IPS-18a (cell line): Measurements from ENCODE around the gene CCR5AS.
"Not testable (repeated sequence)": the region's sequence is repeated elsewhere in the genome, so short reads cannot be mapped to it uniquely, and the experiment has no call there.

Experiments
- H3K27ac ChIP-seq: one replicate; pipeline ENCODE4 v1.5.1; 2013; ENCODE audit warnings: low read length
- H3K27me3 ChIP-seq: one replicate; pipeline ENCODE4 v1.6.1; 2013; ENCODE audit warnings: mild to moderate bottlenecking, low read length; ENCODE audit not compliant: control insufficient read depth, insufficient read depth
- H3K36me3 ChIP-seq: one replicate; pipeline ENCODE4 v1.6.1; 2013; ENCODE audit warnings: low read depth, low read length; ENCODE audit not compliant: control insufficient read depth
- H3K4me1 ChIP-seq: one replicate; pipeline ENCODE4 v1.6.1; 2013; ENCODE audit warnings: low read depth, low read length; ENCODE audit not compliant: control insufficient read depth
- H3K4me3 ChIP-seq: one replicate; pipeline ENCODE4 v1.5.1; 2013; ENCODE audit warnings: low read length
- H3K9ac ChIP-seq: one replicate; pipeline ENCODE4 v1.6.1; 2013; ENCODE audit warnings: mild to moderate bottlenecking, low read length, moderate library complexity
- H3K9me3 ChIP-seq: one replicate; pipeline ENCODE4 v1.6.1; 2013; ENCODE audit warnings: low read depth, low read length; ENCODE audit not compliant: control insufficient read depth

CCR5AS gene

GRCh38 chr3:46348823-46349482 is 57.9 kb downstream of the CCR5AS start:
- Histone ChIP-seq H3K27ac (no peak overlapping the region), H3K9me3 (peaks cover 3% of the 10 kb centered on the region), H3K4me3 (no peak overlapping the region), H3K36me3 (no peaks in the 10 kb centered on the region), H3K27me3 (no peaks in the 10 kb centered on the region), H3K9ac (no peak overlapping the region), H3K4me1 (no peaks in the 10 kb centered on the region)

DNA sequence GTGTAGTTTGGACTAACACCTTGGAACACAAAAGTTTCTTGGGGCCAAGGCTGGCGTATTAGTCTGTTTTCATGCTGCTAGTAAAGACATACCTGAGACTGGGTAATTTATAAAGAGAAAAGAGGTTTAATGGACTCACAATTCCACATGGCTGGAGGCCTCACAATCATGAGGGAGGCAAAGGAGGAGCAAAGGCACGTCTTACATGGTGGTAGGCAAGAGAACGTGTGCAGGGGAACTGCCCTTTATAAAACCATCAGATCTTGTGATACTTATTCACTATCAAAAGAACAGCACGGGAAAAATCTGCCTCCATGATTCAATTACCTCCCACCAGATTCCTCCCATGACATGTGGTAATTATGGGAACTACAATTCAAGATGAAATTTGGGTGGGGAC is 62.4 kb downstream of the CCR5AS start:
- Histone ChIP-seq H3K9me3 (peaks cover 8% of the 10 kb centered on the region), H3K9ac (no peak overlapping the region), H3K27me3 (no peaks in the 10 kb centered on the region), H3K4me3 (no peak overlapping the region), H3K4me1 (no peaks in the 10 kb centered on the region), H3K36me3 (no peaks in the 10 kb centered on the region), H3K27ac (no peak overlapping the region)

DNA sequence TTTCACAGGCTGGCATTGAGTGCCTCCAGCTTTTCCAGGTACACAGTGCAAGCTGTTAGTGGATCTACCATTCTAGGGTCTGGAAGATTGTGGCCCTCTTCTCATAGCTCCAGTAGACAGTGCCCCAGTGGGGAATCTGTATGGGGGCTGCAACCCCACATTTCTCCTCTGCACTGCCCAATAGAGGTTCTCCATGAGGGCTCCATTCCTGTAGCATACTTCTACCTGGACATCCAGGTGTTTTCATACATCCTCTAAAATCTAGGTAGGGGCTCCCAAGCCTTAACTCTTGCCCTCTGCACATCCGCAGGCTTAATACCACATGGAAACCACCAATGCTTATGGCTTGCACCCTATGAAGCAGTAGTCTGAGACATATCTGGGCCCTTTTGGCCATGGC is 68.0 kb downstream of the CCR5AS start:
- no peak overlapping the region for H3K4me3 ChIP-seq
- H3K36me3 ChIP-seq = no peaks in the 10 kb centered on the region
- no peaks in the 10 kb centered on the region for H3K4me1 ChIP-seq
- H3K9ac ChIP-seq = no peak overlapping the region
- no peaks in the 10 kb centered on the region for H3K27me3 ChIP-seq
- peaks cover 17% of the 10 kb centered on the region for H3K9me3 ChIP-seq
- no peak overlapping the region for H3K27ac ChIP-seq

- Histone ChIP-seq H3K27me3 (no peaks in the 10 kb centered on the region), H3K4me3 (no peak overlapping the region), H3K27ac (no peak overlapping the region), H3K9me3 (peaks cover 17% of the 10 kb centered on the region), H3K36me3 (no peaks in the 10 kb centered on the region), H3K4me1 (no peaks in the 10 kb centered on the region), H3K9ac (no peak overlapping the region)
These were observed 69.0 kb downstream of the CCR5AS start for GRCh38 chr3:46337911-46338310.

DNA sequence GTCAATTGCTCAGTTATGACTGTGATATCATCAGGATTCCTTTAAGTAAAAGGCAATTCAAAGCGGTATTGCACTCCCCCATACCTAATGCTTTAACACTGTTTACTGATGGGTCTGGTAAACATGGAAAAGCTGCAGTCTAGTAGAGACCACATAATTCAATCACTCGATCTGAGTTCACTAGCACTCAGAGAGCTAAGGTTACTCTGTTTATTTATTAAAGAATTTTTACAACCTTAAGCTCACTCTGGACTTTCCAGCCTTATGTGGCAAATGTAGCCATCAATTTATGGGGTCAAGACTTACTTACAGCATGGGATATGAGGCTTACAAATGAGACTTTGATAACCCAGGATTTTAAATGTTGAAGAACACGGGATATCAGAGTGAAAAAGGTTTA is 71.3 kb downstream of the CCR5AS start:
- Histone ChIP-seq H3K4me1 (no peaks in the 10 kb centered on the region), H3K36me3 (no peaks in the 10 kb centered on the region), H3K27me3 (no peaks in the 10 kb centered on the region), H3K9ac (no peak overlapping the region), H3K9me3 (peaks cover 12% of the 10 kb centered on the region), H3K4me3 (no peak overlapping the region), H3K27ac (no peak overlapping the region)

DNA sequence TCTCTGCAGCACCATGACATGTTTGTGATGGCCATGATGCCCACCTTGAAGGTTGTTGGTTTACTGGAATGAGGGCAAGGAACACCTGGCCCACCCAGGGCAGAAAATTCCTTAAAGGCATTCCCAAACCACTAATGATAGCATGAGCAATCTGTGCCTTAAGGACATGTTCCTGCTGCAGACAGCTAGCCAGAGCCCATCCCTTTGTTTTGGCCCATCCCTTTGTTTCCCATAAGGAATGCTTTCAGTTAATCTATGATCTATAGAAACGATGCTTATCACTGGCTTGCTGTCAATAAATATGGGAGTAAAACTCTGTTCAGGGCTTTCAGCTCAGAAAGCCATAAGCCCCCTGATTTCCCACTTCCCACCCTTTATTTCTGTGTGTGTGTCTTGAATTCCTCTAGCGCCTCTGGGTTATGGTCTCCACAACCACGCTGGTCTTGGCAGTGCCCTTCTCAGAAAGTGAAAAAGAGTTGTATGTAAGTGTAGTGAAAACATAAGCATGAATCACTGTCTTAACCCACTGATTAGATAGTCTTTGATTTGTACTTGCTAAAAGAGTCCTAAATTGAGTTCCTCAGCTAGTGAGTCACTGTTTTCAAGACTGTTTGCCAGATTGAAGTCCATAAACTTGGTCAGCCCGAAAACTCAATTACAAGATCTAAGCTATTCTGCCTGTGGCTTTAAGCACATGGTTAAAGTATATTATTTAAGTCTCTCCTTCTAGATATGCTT is 72.0 kb downstream of the CCR5AS start:
- Histone ChIP-seq H3K9ac (no peak overlapping the region), H3K27me3 (no peaks in the 10 kb centered on the region), H3K27ac (no peak overlapping the region), H3K36me3 (no peaks in the 10 kb centered on the region), H3K4me1 (no peaks in the 10 kb centered on the region), H3K4me3 (no peak overlapping the region), H3K9me3 (peaks cover 12% of the 10 kb centered on the region)

DNA sequence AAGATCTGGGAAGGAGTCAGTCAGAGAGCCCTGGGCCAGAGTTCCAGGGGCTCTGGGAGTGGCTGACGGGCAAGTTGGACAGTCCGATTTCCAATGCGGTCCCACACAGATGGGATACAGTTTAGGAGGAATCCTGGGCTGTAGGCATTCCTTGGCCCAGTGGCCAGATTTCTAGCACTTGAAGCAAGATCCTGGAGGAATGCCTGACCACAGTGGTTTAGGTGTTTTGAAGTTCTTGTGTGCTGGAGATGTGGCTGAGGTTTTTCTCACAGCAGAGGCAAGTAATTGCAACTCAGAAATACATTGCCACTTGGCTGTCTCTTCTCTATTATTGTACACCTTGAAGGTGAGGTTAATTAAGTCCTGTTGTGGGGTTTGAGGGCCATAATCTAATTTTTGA is 76.2 kb downstream of the CCR5AS start:
- not testable (repeated sequence) for H3K4me1 ChIP-seq, H3K27ac ChIP-seq, H3K9ac ChIP-seq, H3K9me3 ChIP-seq, H3K4me3 ChIP-seq, H3K27me3 ChIP-seq, H3K36me3 ChIP-seq

- no peak overlapping the region for H3K27ac ChIP-seq
- H3K4me3 ChIP-seq = no peak overlapping the region
- H3K9me3 ChIP-seq = no peaks in the 10 kb centered on the region
- no peaks in the 10 kb centered on the region for H3K4me1 ChIP-seq
- H3K9ac ChIP-seq = no peak overlapping the region
- no peaks in the 10 kb centered on the region for H3K36me3 ChIP-seq
- no peaks in the 10 kb centered on the region for H3K27me3 ChIP-seq
These were observed 81.1 kb downstream of the CCR5AS start for GRCh38 chr3:46325645-46326300.

GRCh38 chr3:46324036-46324435 is 82.8 kb downstream of the CCR5AS start:
- Histone ChIP-seq H3K27me3 (no peaks in the 10 kb centered on the region), H3K9ac (no peak overlapping the region), H3K4me1 (no peaks in the 10 kb centered on the region)

GRCh38 chr3:46321461-46322104 is 85.3 kb downstream of the CCR5AS start:
- no peaks in the 10 kb centered on the region for H3K27me3 ChIP-seq
- H3K9me3 ChIP-seq = no peaks in the 10 kb centered on the region
- H3K4me1 ChIP-seq = no peaks in the 10 kb centered on the region
- no peaks in the 10 kb centered on the region for H3K36me3 ChIP-seq
- no peak overlapping the region for H3K9ac ChIP-seq
- no peak overlapping the region for H3K4me3 ChIP-seq
- H3K27ac ChIP-seq = no peak overlapping the region

More at GRCh38 chr3:46324036-46324435, 82.8 kb downstream of the CCR5AS start:
- no peak overlapping the region for H3K4me3 ChIP-seq
- H3K27ac ChIP-seq = no peak overlapping the region
- no peaks in the 10 kb centered on the region for H3K36me3 ChIP-seq
- no peaks in the 10 kb centered on the region for H3K9me3 ChIP-seq

DNA sequence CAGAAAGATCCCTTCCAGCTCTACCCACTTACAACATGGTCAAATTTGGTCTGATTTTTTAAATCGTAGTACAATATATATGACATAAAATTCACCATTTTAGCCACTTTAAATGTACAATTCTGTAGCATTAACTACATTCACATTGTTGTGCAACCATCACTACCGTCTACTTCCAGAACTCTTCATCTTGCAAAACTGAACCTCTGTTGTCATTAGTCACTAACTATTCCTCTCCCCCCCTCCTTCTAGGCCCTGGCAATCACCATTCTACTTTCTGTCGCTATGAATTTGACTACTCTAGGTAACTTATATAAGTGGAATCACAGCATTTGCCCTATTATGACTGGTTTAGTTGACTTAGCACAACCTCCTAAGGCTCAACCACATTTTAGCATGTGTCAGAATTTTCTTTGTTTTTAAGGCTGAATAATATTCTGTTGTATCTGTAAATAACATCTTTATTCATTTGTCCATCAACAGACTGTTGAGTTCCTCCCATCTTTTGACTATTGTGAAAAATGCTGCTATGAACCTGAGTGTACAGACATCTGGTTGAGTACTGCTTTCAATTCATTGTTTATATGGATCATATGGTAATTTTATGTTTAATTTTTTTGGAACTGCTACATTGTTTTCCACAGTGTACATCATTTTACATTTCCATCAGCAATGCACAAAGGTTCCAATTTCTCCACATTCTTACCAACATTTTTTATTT is 88.5 kb downstream of the CCR5AS start:
- H3K36me3 ChIP-seq = no peaks in the 10 kb centered on the region

More for the DNA sequence above, 88.5 kb downstream of the CCR5AS start:
- H3K4me3 ChIP-seq = no peak overlapping the region
- no peaks in the 10 kb centered on the region for H3K9me3 ChIP-seq
- no peak overlapping the region for H3K27ac ChIP-seq
- no peaks in the 10 kb centered on the region for H3K27me3 ChIP-seq
- H3K4me1 ChIP-seq = no peaks in the 10 kb centered on the region
- H3K9ac ChIP-seq = no peak overlapping the region
